LoVo (cell line): ENCODE measurements around the gene LAMTOR4.
"Not testable (repeated sequence)": the region's sequence is repeated elsewhere in the genome, so short reads cannot be mapped to it uniquely, and the experiment has no call there.

Source experiments
- DNase-seq: peaks from one replicate; pipeline ENCODE4 v3.0.0-alpha.2; 2016; ENCODE audit warnings: low spot score

LAMTOR4 gene

DNA sequence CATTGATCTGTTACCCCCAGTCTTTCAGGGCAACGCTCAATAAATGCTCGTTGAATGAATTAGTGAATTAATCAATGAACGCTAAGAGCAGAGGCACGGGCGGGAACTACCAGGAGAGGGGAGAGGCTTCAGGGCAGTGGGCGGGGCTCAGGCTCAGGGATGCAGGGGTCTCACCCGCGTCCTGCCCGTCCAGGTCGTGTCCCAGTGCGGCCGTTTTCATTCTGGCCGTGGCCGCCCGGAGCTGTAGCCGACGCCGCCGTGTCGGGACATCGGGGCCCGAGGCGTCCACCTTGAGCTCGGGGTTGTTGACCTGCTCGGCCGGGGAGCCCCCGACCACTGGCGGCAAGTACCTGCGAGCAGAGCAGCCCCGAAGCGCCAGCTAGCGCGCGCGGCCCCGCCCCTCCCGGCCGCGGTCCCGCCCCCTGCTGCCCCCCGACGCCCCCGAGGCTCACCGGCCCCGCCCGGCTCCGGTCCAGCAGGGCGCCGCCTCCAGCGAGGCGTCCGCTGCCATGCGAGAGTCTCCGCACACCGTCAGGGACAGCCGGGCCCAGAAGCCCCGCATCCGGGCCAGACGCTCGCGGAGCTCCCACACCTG is 22.5 kb downstream of the LAMTOR4 start:
- DNase-seq, result no peak

DNA sequence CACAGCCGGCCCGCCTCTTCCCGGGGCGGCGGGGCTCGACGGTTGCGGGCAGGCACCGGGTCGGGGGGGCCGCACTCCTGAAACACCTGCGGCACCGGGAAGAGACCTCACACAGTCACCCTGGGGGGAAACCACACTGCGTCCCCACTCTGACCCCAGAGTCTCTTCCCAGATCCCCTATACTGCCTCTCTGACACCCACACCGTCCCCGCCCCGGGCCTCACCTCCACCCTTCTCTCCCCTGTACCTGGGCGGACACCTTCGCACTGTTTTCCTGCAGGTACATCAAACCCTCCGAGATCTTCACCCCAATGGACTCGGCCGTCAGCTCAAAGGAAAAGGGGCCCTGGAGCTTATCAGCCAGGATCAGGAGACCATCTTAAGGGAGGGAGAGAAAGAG is 23.1 kb downstream of the LAMTOR4 start:
- no peak for DNase-seq

DNA sequence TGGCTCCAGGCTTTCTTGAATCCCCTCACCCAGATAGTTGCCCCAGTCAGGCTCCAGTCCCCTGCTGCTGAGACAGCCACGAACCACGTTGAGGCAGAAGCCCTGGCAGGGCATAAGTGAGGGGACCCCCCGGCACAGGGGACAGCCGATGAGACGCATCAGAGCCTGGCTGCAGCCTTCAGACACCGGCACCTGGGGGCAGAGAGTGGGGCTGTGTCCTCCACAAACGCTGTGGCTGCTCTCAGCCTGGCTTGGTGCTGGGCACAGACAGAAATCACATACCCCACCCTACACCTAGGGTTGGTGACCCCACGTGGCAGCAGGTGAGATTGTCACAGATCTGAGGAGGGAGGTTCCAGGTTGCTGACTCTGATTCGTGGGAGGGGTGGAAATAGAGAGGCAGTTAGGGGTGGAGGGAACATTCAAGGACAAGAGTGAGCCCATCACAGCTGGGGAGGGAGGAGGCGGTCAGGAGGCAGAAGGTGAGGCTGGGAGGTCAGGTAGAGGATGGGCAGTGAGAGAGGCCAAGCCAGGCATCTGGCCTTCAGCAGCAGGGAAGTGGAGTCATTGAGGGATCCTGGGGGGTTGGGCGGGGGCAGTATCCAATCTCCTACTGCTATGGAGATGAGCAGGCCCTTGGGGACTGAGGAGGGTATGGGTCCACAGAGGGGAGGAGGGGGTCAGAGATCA is 25.2 kb downstream of the LAMTOR4 start:
- DNase-seq, result no peak

DNA sequence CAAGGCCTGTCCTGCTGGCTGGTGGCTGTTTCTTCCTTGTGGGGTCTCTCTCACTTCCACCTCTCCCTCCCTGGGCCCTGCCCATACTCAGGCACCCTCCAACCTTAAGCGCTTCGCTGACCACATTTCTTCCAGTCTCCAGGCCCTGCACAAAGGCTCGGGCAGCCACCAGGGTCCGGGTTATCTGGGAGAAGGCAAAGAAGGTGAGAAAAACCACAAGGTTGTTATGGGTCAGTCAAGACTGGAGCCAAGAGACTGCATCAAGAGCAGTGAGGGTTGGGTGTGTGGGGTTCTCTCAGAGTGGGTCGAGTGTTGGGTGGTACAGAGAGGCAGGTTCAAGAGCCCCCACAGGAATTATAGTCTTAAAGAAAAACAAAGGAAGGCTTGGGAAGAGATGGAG is 25.9 kb downstream of the LAMTOR4 start:
- DNase-seq, result no peak

DNA sequence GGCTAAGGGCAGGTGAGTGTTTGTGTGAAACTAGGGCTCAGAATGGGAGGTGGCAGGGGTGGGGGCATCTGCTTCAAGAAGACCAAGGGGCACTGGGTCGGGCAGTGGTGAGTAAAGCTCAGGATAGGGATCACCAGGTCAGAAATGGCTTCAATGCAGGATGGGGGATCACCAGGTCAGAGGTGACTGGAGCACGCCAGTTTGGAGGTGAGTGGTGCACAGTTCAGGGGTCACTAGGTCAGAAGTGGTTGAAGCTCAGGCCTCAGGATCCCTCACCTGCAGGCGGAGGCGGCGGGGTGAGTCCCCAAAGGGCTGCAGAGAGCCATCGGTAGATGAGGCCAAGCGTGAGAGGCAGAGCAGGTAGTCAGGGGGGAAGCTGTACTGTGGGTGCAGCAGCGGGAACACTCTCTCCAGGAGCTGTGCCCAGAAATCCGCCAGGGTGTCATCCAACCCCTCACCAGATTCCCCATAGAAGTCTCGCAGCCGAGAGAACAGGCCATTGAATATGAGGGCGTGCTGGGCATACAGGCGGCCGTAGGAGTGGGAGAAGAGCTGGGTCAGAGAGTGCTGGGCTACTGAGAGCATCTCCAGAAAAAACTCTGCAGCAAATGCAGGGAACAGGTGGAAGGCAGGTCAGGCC is 26.7 kb downstream of the LAMTOR4 start:
- no peak for DNase-seq

DNA sequence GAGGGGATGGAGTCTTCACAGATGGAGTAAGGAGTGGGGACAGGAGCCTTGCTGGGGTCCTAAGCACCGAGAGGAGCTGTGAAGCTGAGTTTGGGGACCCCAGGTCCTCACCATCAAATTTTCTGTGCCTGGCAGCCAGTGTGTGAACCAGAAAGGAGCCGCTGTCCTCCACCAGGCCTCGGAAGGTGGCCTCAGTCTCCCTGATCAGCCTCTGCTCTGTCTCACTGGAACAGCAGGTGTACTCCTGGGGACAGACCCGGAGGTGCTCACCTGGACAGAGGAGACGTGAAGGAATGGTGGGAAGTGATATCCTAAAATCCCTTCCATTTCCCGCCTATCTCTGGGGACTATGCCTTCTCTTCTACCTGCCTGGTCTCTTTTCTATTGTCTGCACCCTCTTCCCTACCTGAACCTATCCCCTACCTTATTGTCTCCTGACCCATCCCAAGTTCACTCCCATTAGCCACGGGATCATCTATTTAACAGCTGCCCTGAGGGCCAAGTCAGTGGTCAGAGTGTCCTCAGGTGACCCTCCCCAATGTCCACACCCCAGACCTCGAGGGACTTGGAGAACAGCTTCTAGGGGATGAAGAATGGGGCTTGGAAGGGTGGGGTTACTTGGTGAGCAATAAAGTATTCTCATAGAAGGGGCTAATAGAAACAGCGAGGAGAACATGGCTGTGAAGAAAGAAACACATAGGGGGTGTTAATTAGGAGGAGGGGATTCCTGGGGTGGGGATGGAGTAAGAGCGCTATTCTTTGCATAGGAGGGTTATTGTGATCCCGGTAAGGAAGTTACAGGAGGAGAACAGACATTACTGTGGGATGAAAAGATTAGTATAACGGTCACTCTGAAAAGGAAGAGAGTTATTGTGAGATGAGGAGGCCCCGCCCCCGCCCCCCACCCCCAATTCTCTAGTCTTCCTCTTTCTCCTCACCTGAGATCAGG is 27.7 kb downstream of the LAMTOR4 start:
- no peak for DNase-seq

DNA sequence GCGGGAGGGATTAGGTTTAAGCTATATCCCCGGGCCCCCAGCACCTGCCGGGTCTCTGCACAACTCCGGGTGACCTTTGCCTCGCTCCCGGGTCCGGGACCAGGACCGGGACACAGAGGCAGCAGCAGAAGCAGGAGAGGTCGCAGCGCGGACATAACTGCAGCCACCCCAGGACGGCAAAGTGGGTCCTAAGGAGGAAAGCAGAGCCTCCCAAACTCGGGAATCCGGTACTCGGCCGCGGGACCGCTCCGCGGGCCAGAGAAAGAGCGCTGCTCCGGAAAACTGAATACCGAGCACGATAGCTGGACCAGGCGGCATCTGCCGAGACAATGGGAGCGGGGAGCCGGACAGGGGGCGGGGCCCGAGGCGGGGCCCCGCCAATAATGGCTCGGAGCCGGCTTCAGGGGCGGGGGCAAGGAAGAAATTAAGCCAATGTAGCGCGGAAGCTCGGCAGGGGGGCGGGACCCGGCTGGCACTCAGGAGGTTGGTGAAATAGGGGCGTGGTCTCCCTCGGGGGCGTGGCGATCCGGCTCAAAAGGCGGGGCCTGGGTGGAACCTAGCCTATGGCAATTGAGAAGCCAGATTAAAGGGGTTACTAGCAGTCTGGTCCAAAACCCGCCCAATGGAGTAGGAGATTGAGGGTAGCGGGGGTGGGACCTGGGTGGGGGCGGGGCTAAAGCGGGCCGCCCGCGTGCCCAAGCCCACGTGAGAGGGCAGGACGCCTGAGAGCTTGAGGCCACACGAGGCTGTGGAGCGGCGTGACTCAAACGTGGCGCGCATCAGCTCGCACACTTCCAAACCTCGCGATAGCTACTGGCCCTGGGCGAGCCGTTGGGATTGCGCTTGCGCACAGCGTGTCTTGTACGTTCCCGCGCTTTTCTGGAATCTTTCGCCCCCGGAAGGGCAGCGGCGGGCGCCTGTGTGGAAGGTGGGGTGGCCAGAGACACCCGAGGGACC is 28.6 kb downstream of the LAMTOR4 start, which contains the start of the genes GPC2 and STAG3:
Gene GPC2 (minus strand): TSS at position 337 of the 957 bp plus-strand sequence. CDS start 182 bp downstream, at position 155.
Gene STAG3 (plus strand): TSS at position 874 of the 957 bp plus-strand sequence. CDS start 2,639 bp downstream, outside the sequence.
- DNase-seq, result peak; percentile 99

DNA sequence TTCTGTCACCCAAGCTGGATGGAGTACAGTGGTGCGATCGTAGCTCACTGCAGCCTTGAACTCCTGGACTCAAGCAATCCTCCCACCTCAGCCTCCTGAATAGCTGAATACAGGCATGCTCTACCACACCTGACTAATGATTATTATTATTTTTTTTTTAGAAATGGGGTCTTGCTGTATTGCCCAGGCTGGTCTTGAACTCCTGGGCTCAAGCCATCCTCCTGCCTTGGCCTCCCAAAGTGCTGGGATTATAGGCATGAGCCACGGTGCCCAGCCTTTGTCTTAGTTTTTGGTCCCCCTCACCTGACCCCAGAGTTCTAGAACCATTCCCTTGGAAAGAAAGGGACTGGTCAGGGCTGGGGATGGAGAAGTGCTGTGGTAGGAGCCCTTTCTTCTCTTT is 31.4 kb downstream of the LAMTOR4 start:
- DNase-seq, result not testable (repeated sequence)

DNA sequence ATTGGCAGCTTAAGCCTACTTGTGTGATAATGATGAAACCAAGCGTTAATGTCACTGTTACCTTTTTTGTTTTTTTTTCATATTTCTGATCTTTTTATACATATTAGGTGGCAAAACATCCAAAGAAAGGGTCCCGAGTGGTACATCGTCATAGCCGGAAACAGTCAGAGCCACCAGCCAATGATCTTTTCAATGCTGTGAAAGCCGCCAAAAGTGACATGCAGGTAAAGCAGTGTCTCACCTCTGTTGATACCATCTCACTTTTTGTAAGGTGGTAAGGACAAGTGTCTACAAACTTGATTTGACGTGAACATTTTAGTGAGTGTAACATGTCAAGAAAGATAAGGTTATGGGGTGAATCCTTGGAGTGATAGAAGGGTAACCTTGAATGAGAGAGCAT is 33.9 kb downstream of the LAMTOR4 start:
- not testable (repeated sequence) for DNase-seq

DNA sequence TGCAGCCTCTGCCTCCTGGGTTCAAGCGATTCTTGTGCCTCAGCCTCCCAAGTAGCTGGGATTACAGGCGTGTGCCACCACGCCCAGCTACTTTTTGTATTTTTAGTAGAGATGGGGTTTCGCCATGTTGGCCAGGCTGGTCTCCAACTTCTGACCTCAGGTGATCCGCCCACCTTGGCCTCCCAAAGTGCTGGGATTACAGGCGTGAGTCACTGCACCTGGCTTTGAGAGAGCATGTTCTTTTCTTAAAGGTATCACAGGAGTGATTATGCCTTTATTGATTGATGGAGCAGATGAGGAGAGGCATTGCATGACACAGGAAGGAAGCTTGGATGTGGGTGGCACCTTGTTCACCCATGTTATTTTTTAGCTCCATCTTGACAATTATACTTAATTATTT is 34.4 kb downstream of the LAMTOR4 start:
- not testable (repeated sequence) for DNase-seq

DNA sequence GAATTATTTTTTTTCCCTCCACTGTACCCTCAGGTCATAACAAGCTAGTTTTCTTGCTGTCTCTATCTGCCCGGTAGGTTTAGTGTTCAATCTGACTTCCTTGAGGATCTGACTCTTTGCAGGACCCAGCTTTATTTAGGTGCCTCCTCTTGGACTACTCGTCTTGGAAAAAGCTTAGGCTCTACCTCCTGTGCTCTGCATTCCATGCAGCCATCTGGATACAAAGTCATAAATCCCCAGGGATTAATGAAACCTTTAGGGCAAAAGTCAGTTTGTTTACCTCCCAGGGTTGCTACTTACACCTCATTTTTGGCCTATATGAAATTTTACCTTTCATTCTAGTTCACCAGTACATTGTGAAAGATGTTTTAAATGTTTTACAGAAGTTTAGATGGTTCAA is 37.0 kb downstream of the LAMTOR4 start:
- DNase-seq, result no peak

DNA sequence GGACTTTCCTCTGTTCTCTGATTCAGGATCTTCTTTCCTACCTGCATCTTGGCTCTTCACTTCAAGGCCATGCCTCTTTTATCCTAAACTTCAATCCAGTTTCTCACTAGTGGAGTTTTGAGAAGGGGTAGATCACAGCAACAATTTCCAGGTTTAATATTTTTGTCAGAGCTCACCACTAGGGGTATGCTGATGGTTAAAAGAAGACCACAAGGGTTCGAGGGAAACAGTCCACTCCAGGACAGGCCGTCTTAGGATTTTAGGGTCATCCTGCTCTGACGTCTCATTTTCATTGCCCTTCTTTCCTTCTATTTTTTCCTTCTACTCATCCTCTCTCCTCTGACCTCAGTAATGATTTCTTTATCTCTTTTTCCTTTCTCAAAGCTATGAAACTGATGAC is 40.3 kb downstream of the LAMTOR4 start:
- DNase-seq, result no peak

DNA sequence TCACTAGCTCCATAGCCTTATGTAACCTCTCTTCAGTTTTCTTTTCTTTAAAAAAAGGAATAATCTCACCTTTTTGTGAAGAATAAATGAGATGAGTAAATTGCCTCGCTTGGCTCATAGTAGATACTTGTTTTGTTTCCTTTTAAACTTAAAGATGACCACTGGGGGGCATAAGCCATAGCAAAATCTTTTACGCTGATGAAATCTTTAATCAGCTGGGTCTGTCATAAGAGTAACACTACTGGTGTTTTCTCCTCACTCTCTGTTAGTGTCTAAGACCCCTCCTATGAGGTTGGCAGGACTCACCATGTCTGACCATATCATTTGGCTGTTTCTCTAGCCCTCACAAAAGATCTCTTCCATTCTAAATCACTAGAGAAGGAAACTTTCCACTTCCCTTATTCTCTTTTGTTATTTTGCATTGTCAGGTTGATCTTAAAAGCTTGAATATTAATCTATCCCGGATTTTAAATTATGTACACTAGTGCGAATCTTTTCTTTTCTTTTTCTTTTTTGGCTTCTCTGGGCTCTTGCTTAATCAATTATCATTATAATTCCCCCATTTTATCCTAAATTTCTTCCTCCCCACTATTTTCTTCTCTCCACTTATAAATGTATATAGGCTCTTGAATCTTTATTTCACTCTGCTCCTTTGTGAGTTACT is 41.5 kb downstream of the LAMTOR4 start:
- peak; percentile 29 for DNase-seq

DNA sequence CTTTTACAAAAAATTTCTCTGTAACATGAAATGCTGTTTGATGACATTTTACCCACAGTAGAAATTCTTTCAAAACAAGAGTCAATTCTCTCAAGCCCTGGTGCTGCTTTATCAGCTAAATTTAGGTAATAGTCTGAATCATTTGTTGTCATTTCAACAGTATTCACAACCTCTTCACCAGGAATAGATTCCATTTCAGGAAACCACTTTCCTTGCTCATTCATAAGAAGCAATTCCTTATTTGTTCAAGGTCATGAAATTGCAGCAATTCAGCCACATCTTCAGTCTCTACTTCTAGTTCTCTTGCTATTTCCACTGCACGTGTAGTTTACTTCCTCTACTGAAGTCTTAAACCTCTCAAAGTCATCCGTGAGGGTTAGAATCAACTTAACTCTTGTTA is 43.1 kb downstream of the LAMTOR4 start:
- DNase-seq, result no peak

DNA sequence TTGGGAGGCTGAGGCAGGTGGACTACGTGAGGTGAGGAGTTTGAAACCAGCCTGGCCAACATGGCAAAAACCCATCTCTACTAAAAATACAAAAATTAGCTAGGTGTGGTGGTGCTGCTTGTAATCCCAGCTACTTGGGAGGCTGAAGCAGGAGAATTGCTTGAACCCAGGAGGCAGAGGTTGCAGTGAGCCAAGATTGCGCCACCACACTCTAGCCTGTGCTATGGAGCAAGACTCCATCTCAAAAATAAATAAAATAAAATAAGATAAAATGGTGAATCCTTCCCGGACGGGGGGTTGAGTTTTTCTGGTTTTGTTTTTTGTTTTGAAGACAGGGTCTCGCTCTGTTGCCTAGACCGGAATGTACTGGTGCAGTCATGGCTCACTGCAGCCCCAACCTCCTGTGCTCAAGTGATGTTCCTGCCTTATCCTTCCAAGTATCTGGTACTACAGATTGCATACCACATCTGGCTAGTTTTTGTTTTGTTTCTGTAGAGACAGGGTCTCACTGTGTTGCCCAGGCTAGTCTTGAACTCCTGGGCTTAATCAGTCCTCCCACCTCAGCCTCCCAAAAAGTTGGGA is 43.7 kb downstream of the LAMTOR4 start:
- DNase-seq, result not testable (repeated sequence)

DNA sequence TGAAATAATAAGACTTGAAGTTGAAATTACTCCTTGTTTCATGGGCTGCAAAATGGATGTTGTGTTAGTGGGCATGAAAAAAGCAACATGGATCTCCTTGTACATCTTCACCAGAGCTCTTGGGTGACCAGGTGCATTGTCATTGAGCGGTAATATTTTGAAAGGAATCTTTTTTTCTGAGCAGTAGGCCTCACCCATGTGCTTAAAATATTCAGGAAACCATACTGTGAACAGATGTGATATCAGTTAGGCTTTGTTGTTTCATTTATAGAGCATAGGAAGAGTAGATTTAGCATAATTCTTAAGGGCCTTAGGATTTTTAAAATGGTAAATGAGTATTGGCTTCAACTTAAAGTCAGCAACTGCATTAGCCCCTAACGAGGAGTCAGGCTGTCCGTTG is 44.3 kb downstream of the LAMTOR4 start:
- no peak for DNase-seq

DNA sequence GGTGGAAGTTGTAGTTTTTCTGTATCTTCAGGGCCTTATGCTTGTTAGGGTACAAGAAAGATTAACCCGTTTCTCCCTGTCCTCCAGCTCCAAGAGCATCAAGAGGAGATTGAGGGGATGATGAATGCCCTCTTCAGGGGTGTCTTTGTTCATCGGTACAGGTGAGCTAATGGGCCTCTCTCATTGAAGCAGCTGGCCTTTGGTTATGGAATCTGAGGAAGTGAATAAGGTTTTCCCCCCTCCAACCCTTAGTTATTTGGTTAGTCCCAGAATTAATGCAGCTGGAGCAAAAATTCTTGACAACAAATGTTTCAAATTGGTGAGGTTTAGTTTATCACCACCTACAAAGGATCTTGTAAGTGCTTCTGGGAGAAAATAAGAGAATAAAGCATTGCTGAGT is 46.5 kb downstream of the LAMTOR4 start:
- DNase-seq, result no peak

DNA sequence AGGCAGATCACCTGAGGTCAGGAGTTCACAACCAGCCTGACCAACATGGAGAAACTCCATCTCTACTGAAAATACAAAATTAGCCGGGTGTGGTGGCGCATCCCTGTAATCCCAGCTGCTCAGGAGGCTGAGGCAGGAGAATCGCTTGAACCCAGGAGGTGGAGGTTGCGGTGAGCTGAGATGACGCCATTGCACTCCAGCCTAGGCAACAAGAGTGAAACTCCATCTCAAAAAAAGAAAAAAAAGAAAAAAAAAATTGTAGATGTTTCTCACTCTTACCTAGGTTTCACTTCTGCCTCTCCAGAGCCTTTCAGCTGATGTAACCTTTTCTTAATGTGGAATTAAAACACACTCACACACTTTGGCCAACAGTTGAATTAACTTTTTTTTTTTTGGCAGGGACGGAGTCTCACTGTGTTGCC is 47.2 kb downstream of the LAMTOR4 start:
- DNase-seq, result not testable (repeated sequence)

DNA sequence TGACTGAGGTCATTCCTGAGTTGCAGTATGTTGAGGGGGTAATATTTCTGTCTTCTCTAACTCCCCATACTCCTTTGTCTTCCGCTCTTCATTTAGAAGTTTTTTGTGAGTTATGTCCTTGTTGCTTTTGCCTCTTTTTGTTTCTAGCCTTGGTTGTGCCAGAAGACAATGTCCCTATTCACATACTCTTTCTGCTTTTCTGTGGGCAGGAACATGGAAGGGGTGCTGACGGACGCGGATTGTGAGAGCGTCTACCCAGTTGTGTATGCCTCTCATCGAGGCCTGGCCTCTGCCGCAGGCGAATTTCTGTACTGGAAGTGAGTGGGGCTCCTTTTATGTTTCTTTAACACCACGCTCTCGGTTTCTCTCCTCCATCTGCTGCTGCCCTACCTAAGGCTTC is 49.5 kb downstream of the LAMTOR4 start:
- DNase-seq, result no peak

DNA sequence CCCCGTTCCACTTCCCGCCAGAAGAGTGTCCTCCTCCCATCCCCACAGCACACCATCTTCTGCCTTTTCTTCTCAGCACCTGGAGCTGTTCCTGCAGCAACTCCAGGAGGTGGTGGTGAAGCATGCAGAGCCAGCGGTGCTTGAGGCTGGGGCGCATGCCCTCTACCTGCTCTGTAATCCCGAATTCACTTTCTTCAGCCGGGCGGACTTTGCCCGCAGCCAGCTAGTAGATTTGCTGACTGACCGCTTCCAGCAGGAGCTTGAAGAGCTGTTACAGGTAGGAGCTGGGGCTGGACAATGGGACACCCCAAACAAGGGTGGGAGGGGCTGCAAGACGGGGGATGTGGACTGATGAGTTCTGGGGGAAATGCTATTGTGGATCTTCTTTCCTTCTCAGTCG is 52.0 kb downstream of the LAMTOR4 start:
- DNase-seq, result no peak
